ENCODE measurements around the gene NDUFS6.

- TF ChIP-seq MAFK (IDR thresholded peaks at IDR 0.05; ENCODE audit: partially characterized antibody): no peak
- no peak for TF ChIP-seq POLR2A (IDR thresholded peaks at IDR 0.05; ENCODE audit: low read length)
- TF ChIP-seq CTCF (IDR thresholded peaks at IDR 0.05): no peak
- no peak for TF ChIP-seq HDAC2 (IDR thresholded peaks at IDR 0.05)
- TF ChIP-seq BHLHE40 (IDR thresholded peaks at IDR 0.05; ENCODE audit: low read depth, low read length): no peak
- no peak for TF ChIP-seq GATA3 (IDR thresholded peaks at IDR 0.05; ENCODE audit: borderline replicate concordance)
- no peak for TF ChIP-seq HOXB5 (CRISPR knock-in tag; IDR thresholded peaks at IDR 0.05)
- TF ChIP-seq CEBPB (IDR thresholded peaks at IDR 0.05): no peak
- TF ChIP-seq PBX3 (IDR thresholded peaks at IDR 0.05): no peak
- no peak for TF ChIP-seq RCOR1 (IDR thresholded peaks at IDR 0.05; ENCODE audit: low read depth, low read length)
- no peak for TF ChIP-seq TP53 (CRISPR knock-in tag; IDR thresholded peaks at IDR 0.05)
Measured at GRCh38 chr5:1855075-1855474, 53.9 kb downstream of the NDUFS6 start.

Measured in A549 (cell line).